Measurements from ENCODE around the gene RBPJ.

DNA sequence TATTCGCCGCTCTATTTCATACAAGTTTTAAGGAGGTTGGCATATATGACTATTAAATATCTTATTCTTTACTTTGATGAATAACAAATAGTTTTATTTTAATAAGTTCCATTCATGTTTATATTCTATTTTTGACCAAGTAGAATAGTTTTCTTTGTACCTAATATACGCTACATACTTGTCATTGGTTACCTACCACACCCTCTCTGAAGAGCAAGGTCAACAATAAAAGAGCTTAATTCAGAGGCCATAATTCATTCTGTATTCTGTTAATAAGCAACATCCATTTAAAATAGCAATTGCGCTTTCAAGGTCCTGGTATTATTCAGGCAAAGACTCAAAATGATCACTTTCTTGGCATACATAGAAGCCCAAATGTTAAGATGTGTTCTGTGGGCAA is 24.3 kb upstream of the RBPJ start:
- TF ChIP-seq, protein P1, sequence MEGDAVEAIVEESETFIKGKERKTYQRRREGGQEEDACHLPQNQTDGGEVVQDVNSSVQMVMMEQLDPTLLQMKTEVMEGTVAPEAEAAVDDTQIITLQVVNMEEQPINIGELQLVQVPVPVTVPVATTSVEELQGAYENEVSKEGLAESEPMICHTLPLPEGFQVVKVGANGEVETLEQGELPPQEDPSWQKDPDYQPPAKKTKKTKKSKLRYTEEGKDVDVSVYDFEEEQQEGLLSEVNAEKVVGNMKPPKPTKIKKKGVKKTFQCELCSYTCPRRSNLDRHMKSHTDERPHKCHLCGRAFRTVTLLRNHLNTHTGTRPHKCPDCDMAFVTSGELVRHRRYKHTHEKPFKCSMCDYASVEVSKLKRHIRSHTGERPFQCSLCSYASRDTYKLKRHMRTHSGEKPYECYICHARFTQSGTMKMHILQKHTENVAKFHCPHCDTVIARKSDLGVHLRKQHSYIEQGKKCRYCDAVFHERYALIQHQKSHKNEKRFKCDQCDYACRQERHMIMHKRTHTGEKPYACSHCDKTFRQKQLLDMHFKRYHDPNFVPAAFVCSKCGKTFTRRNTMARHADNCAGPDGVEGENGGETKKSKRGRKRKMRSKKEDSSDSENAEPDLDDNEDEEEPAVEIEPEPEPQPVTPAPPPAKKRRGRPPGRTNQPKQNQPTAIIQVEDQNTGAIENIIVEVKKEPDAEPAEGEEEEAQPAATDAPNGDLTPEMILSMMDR (IDR thresholded peaks at IDR 0.05; ENCODE audit: insufficient read depth, low read length, poor library complexity, severe bottlenecking): no peak
- no peak for TF ChIP-seq EZH2phosphoT487 (conservative IDR thresholded peaks at IDR 0.05; ENCODE audit: low read length)
